K562 (cell line): Measurements from ENCODE around the gene FRMPD4. TPM values are rescaled to one million over a fixed set of nuclear protein-coding genes. Genes with fewer than 3 reads are reported as not detected.

ENCODE experiments used
- ATAC-seq: fragments of 200-7000 bp; cut with Tn5 transposase; 3 replicates; pipeline ENCODE4 v1.9.1; 2020; ENCODE audit warnings: moderate library complexity
- BruUV-seq: library from RNA; stranded (reverse); fragments of 400-500 nt; replicated peaks from 2 replicates; lab custom pipeline; 2021; lab: Mats Ljungman, UMichigan
- CTCF ChIA-PET: fragments of 300-600 bp; formaldehyde crosslinking; extraction: SDS; loops from one replicate; lab custom pipeline; 2021; ENCODE audit warnings: low intra/inter-chr PET ratio; lab: Yijun Ruan, JAX
- POLR2A ChIA-PET: fragments of 300-600, 350-650 bp; sonication (Branson Sonifier 250); formaldehyde crosslinking; extraction: SDS; loops from one replicate; lab custom pipeline; 2021; ENCODE audit warnings: antibody characterized with exemption, inconsistent platforms; lab: Yijun Ruan, JAX
- DNase-seq, 4 experiments: peaks; one replicate each; pipeline versions ENCODE4 v3.0.0 to v3.0.0-alpha.2; 2011 to 2018; ENCODE audit warnings: low spot score in 3 of 4, mixed read lengths in 3 of 4; ENCODE audit errors: extremely low read depth in 1 of 4
- FAIRE-seq: peaks from 2 replicates; lab custom pipeline; 2011; peaks lifted over from hg19 to GRCh38; lab: Jason Lieb, UNC
- H2AFZ ChIP-seq: 2 replicates; pipeline ENCODE4 v1.6.0; 2011; ENCODE audit warnings: low read depth, low read length, control low read depth, inconsistent platforms
- H3K27ac ChIP-seq: fragments of 200-600 bp; 3 replicates; pipeline ENCODE4 v1.8.0; 2011; ENCODE audit warnings: low read depth, mild to moderate bottlenecking, control low read depth, inconsistent platforms, low read length, moderate library complexity, mixed read lengths; ENCODE audit errors: extremely low read depth
- H3K27me3 ChIP-seq, 2 experiments: fragments of 300-600 bp in 1 of 2; 2 replicates in 1 of 2; 3 replicates in 1 of 2; pipeline versions ENCODE4 v1.6.0 to v1.8.0; 2011; ENCODE audit warnings: inconsistent platforms in 2 of 2, low read length in 2 of 2, mild to moderate bottlenecking in 1 of 2, mixed read lengths in 1 of 2, moderate library complexity in 1 of 2; ENCODE audit not compliant: control insufficient read depth in 2 of 2, insufficient read depth in 2 of 2
- H3K36me3 ChIP-seq: fragments of 300-600 bp; 3 replicates; pipeline ENCODE4 v1.8.0; 2011; ENCODE audit warnings: mild to moderate bottlenecking, low read length, inconsistent platforms; ENCODE audit not compliant: control insufficient read depth, insufficient read depth
- H3K4me1 ChIP-seq, 2 experiments: fragments of 200-600 bp in 1 of 2; replicated peaks in 1 of 2; 2 replicates in 1 of 2; 3 replicates in 1 of 2; pipeline versions ENCODE4 v1.5.1 to v1.8.0; 2011; ENCODE audit warnings: inconsistent platforms in 2 of 2, low read length in 2 of 2, mild to moderate bottlenecking in 1 of 2, mixed read lengths in 1 of 2, moderate library complexity in 1 of 2; ENCODE audit not compliant: control insufficient read depth in 2 of 2, insufficient read depth in 2 of 2
- H3K4me2 ChIP-seq: 2 replicates; pipeline ENCODE4 v1.6.1; 2011; ENCODE audit warnings: low read length, control low read depth, inconsistent platforms, mixed read lengths; ENCODE audit not compliant: insufficient read depth
- H3K4me3 ChIP-seq: fragments of 200-600 bp; sonication (generic), shearing (Covaris generic); 2 replicates; pipeline ENCODE4 v1.5.1; 2016; ENCODE audit warnings: control low read depth, inconsistent platforms
- H3K79me2 ChIP-seq: fragments of 200-600 bp; 3 replicates; pipeline ENCODE4 v1.8.0; 2011; ENCODE audit warnings: low read length, inconsistent platforms; ENCODE audit not compliant: control insufficient read depth, insufficient read depth
- H3K9ac ChIP-seq, 2 experiments: 2 replicates each; pipeline versions ENCODE4 v1.6.0 to v1.6.1; 2011; ENCODE audit warnings: low read depth in 2 of 2, low read length in 2 of 2, control low read depth in 1 of 2, inconsistent platforms in 1 of 2, mild to moderate bottlenecking in 1 of 2, mixed read lengths in 1 of 2; ENCODE audit not compliant: insufficient read depth in 1 of 2
- H3K9me1 ChIP-seq: one replicate; pipeline ENCODE4 v1.6.0; 2011; ENCODE audit warnings: inconsistent platforms, mild to moderate bottlenecking, low read length, moderate library complexity; ENCODE audit not compliant: control insufficient read depth, insufficient read depth
- H3K9me3 ChIP-seq: replicated peaks from 2 replicates; pipeline ENCODE4 v1.5.1; 2011; ENCODE audit warnings: low read depth, low read length, inconsistent platforms; ENCODE audit not compliant: control insufficient read depth, insufficient read depth
- H4K20me1 ChIP-seq: replicated peaks from 2 replicates; pipeline ENCODE4 v1.6.1; 2011; ENCODE audit warnings: low read length, inconsistent platforms, mixed read lengths; ENCODE audit not compliant: control insufficient read depth, insufficient read depth
- AFF1 ChIP-seq, 2 experiments: fragments of 450-650 bp; IDR thresholded peaks; 2 replicates each; pipeline ENCODE4 v1.6.1; 2018; ENCODE audit warnings: mild to moderate bottlenecking in 2 of 2, low read depth in 1 of 2; ENCODE audit not compliant: partially characterized antibody in 2 of 2
- ARID2 ChIP-seq: fragments of 450-650 bp; IDR thresholded peaks from 2 replicates; pipeline ENCODE4 v1.6.1; 2017; ENCODE audit warnings: antibody characterized with exemption, mild to moderate bottlenecking
- BCL6 ChIP-seq: fragments of 250-450 bp; sonication (Bioruptor Pico); IDR thresholded peaks from 2 replicates; pipeline ENCODE4 v1.4.0; 2020
- BRD4 ChIP-seq: fragments of 200-600 bp; sonication (generic); IDR thresholded peaks from 2 replicates; pipeline ENCODE4 v1.6.1; 2017; ENCODE audit warnings: inconsistent platforms
- C11orf30 ChIP-seq: fragments of 450-650 bp; IDR thresholded peaks from 2 replicates; pipeline ENCODE4 v1.6.1; 2016; ENCODE audit warnings: low read depth, mild to moderate bottlenecking
- CHCHD3 ChIP-seq: fragments of 250-450 bp; sonication (Bioruptor Pico); IDR thresholded peaks from 2 replicates; pipeline ENCODE4 v2.1.2; 2022; ENCODE audit warnings: mild to moderate bottlenecking
- DIDO1 ChIP-seq: fragments of 450-650 bp; IDR thresholded peaks from 2 replicates; pipeline ENCODE4 v1.6.1; 2016; ENCODE audit warnings: low read depth, missing biosample characterization, missing genetic modification characterization
- RFX1 ChIP-seq: fragments of 450-650 bp; IDR thresholded peaks from 2 replicates; pipeline ENCODE4 v1.6.1; 2016; ENCODE audit warnings: mild to moderate bottlenecking, moderate library complexity
- RUNX1 ChIP-seq: sonication (generic); IDR thresholded peaks from 2 replicates; pipeline ENCODE4 v1.6.1; 2016; ENCODE audit warnings: antibody characterized with exemption, low read depth
- TCF7L2 ChIP-seq: fragments of 150-350 bp; IDR thresholded peaks from 2 replicates; pipeline ENCODE4 v1.6.1; 2016; ENCODE audit warnings: low read depth, mild to moderate bottlenecking, low read length, moderate library complexity
- USF2 ChIP-seq: sonication (generic); formaldehyde crosslinking; IDR thresholded peaks from 2 replicates; pipeline ENCODE4 v1.5.0; 2020; ENCODE audit warnings: missing genetic modification reagents
- ZBTB26 ChIP-seq: fragments of 450-650 bp; formaldehyde crosslinking; IDR thresholded peaks from 2 replicates; pipeline ENCODE4 v1.4.0; 2022; ENCODE audit warnings: missing genetic modification characterization
- ZBTB9 ChIP-seq: fragments of 450-650 bp; formaldehyde crosslinking; IDR thresholded peaks from 2 replicates; pipeline ENCODE4 v1.4.0; 2020; ENCODE audit warnings: mild to moderate bottlenecking, moderate library complexity
- ZC3H11A ChIP-seq: IDR thresholded peaks from 2 replicates; pipeline ENCODE4 v1.6.1; 2012; ENCODE audit warnings: low read depth, low read length, improper control_type of control experiment
- ZNF280A ChIP-seq: fragments of 450-650 bp; IDR thresholded peaks from 2 replicates; pipeline ENCODE4 v1.6.1; 2018; ENCODE audit warnings: mild to moderate bottlenecking, low read depth; ENCODE audit not compliant: partially characterized antibody
- ZNF436 ChIP-seq: fragments of 250-450, 450-650 bp; sonication (Bioruptor Pico); formaldehyde crosslinking; IDR thresholded peaks from 2 replicates; pipeline ENCODE4 v1.7.0; 2020; ENCODE audit warnings: mild to moderate bottlenecking
- whole genome bisulfite sequencing: fragments of 100-300 bp; shearing (Covaris generic); methylation state at CpG from one replicate; pipeline ENCODE4 v1.1.6; 2016; ENCODE audit warnings: low coverage, mixed read lengths; ENCODE audit not compliant: insufficient coverage; ENCODE audit errors: missing lambda C conversion rate; 5-methylcytosine and 5-hydroxymethylcytosine counted together
- in situ Hi-C: fragments of 300-500 bp; cut with MboI; formaldehyde crosslinking; loops from 4 replicates; pipeline ENCODE4 v1.15.0; 2018; ENCODE audit warnings: inconsistent platforms, mixed read lengths
- intact Hi-C: fragments of 100-400 bp; cut with micrococcal nuclease; formaldehyde crosslinking; loops from 2 replicates; pipeline ENCODE4 v1.14.2; 2022
- polyA plus RNA-seq, 8 experiments: library from polyadenylated mRNA; depleted of rRNA in 4 of 8; stranded (reverse) in 5 of 8; unstranded in 3 of 8; fragments of >200 nt; fragmentation: Nextera tagmentation in 2 of 8; fragmentation: Illumina TruSeq in 1 of 8; extraction: Ambion mirVana in 2 of 8; extraction: Trizol in 1 of 8; gene quantifications; 2 replicates each; pipeline versions ENCODE4 v1.2.1 to v1.2.3, GENCODE V29; 2011 to 2014; ENCODE audit warnings: inconsistent platforms in 1 of 8, missing spikeins in 1 of 8
- total RNA-seq, 7 experiments: library from RNA; depleted of rRNA in 6 of 7; stranded (reverse); fragments of >200 nt in 6 of 7; fragmentation: Illumina TruSeq in 2 of 7; extraction: Trizol in 2 of 7; gene quantifications; 2 replicates each; pipeline versions ENCODE4 v1.2.1 to v1.2.3, GENCODE V29; 2011 to 2021; ENCODE audit warnings: low replicate concordance in 1 of 7

Gene FRMPD4
- total and polyA plus RNA-seq, 9 of the 15 experiments (the other 6 are each of a cell fraction or from before 2014, with no cell fraction given) = not detected

- Histone ChIP-seq H3K9me1 (no peaks in the 10 kb centered on the region), H2AFZ (no peak overlapping the region)
- no peak for DNase-seq
- TF ChIP-seq USF2 (CRISPR knock-in tag) (no peak), RUNX1 (no peak), AFF1 (IDR thresholded peaks at IDR 0.05; ENCODE audit: low read depth in 1 of 2, partially characterized antibody in 2 of 2) (no peak), ZBTB26 (CRISPR knock-in tag) (no peak), ZBTB9 (CRISPR knock-in tag) (no peak), BRD4 (no peak), DIDO1 (tag) (no peak), RFX1 (no peak), ZNF280A (no peak), BCL6 (CRISPR knock-in tag) (no peak), C11orf30 (no peak), ARID2 (no peak), TCF7L2 (no peak), CHCHD3 (CRISPR knock-in tag) (no peak), ZNF436 (CRISPR knock-in tag) (no peak), ZC3H11A (no peak)
- TF ChIP-seq, all 486 proteins: peak for 0
- no peak for ATAC-seq
- WGBS = 0% methylated on average over 1 of the region's 1 CpG
- Histone ChIP-seq H4K20me1 (no peaks in the 10 kb centered on the region), H3K27me3 (no peaks in the 10 kb centered on the region), H3K4me3 (no peak overlapping the region), H3K9me3 (no peaks in the 10 kb centered on the region), H3K4me2 (no peak overlapping the region), H3K79me2 (no peaks in the 10 kb centered on the region), H3K36me3 (no peaks in the 10 kb centered on the region), H3K27ac (no peak overlapping the region), H3K4me1 (no peaks in the 10 kb centered on the region), H3K9ac (no peak overlapping the region)
- ChIA-PET CTCF (no interaction called here), POLR2A (no interaction called here)
- no peak for FAIRE-seq
- in situ Hi-C loops (no loop called here), intact Hi-C loops (no loop called here)
- BruUV-seq = no TSS peak
These were observed 296.2 kb downstream of the FRMPD4 start for GRCh38 chrX:12434493-12434892.
